Measurements from ENCODE around the gene PPP4R4.

DNA sequence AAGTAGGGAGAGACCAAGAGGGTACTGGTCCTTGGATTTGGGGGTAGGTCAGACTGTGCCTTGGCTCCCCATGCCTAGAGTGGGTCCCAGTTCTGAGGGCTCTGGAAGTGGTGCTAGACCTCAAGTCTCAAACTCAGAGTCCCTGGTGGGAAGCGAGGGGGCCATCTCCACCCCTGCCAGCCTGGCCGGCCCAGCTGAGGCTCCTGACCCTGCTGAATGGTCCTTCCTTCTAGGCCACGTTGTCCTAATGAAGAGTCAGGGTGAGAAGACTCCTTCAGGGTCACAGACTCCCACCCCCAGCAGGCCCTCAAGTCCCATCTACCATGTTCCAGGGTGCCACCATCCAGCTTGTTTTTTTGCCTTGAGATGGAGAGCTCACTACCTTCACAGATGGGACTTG, 136.1 kb downstream of the PPP4R4 start:
- TF ChIP-seq CHD1 (IDR thresholded peaks at IDR 0.05; ENCODE audit: low read depth, low read length) (no peak), BHLHE40 (IDR thresholded peaks at IDR 0.05; ENCODE audit: low read depth, low read length) (no peak), CTCF (conservative IDR thresholded peaks at IDR 0.05; ENCODE audit: low read depth, low read length) (no peak), POLR2A (IDR thresholded peaks at IDR 0.05; ENCODE audit: low read depth, low read length) (no peak), RCOR1 (IDR thresholded peaks at IDR 0.05; ENCODE audit: insufficient replicate concordance, low read length) (no peak), MAZ (IDR thresholded peaks at IDR 0.05; ENCODE audit: borderline replicate concordance, low read depth, low read length) (no peak), MXI1 (IDR thresholded peaks at IDR 0.05; ENCODE audit: borderline replicate concordance, low read depth, low read length) (no peak), USF2 (IDR thresholded peaks at IDR 0.05; ENCODE audit: low read depth, low read length) (no peak)

Data from IMR-90 (cell line).